HEK293 (cell line): ENCODE data around the gene ADO.

Experiments used
- CTCF ChIA-PET: fragments of 350-600 bp; formaldehyde crosslinking; extraction: SDS; loops from one replicate; lab custom pipeline; 2021; ENCODE audit warnings: antibody characterized with exemption; lab: Yijun Ruan, JAX
- POLR2A ChIA-PET: fragments of 300-600 bp; formaldehyde crosslinking; extraction: SDS; loops from one replicate; lab custom pipeline; 2020; ENCODE audit warnings: antibody characterized with exemption, inconsistent platforms; lab: Yijun Ruan, JAX
- H3K27ac ChIP-seq: fragments of 200-500 bp; sonication (Bioruptor generic); 2 replicates; pipeline ENCODE4 v1.5.1; 2014; ENCODE audit warnings: low read depth, low read length, control low read depth, inconsistent platforms; ENCODE audit errors: extremely low read depth
- H3K36me3 ChIP-seq, 2 experiments: fragments of 200-500 bp in 1 of 2; sonication (Bioruptor generic) in 1 of 2; 1 replicate in 1 of 2; 2 replicates in 1 of 2; pipeline ENCODE4 v1.5.1; 2014 to 2017; ENCODE audit warnings: inconsistent platforms in 2 of 2, low read length in 2 of 2; ENCODE audit not compliant: control insufficient read depth in 2 of 2, insufficient read depth in 1 of 2
- H3K4me1 ChIP-seq: fragments of 200-500 bp; sonication (Bioruptor generic); 2 replicates; pipeline ENCODE4 v1.5.1; 2014; ENCODE audit warnings: mild to moderate bottlenecking, low read length, inconsistent platforms; ENCODE audit not compliant: control insufficient read depth, insufficient read depth
- H3K4me3 ChIP-seq: 2 replicates; pipeline ENCODE4 v1.5.1; 2011; ENCODE audit warnings: low read depth, mild to moderate bottlenecking, control low read depth, low read length, moderate library complexity
- H3K9me3 ChIP-seq: fragments of 200-500 bp; sonication (Bioruptor generic); 2 replicates; pipeline ENCODE4 v1.5.1; 2014; ENCODE audit warnings: low read depth, low read length, inconsistent platforms; ENCODE audit not compliant: control insufficient read depth, insufficient read depth
- KLF8 ChIP-seq: fragments of 450-650 bp; formaldehyde crosslinking; IDR thresholded peaks from 2 replicates; pipeline ENCODE4 v1.5.1; 2016; ENCODE audit warnings: missing biosample characterization, missing genetic modification characterization
- PRDM10 ChIP-seq: fragments of 450-650 bp; formaldehyde crosslinking; IDR thresholded peaks from 2 replicates; pipeline ENCODE4 v1.5.1; 2016; ENCODE audit warnings: missing biosample characterization, missing genetic modification characterization
- SCRT2 ChIP-seq: fragments of 450-650 bp; formaldehyde crosslinking; IDR thresholded peaks from 2 replicates; pipeline ENCODE4 v1.5.1; 2016; ENCODE audit warnings: missing biosample characterization, missing genetic modification characterization
- SP7 ChIP-seq: fragments of 450-650 bp; formaldehyde crosslinking; IDR thresholded peaks from 2 replicates; pipeline ENCODE4 v1.5.1; 2016; ENCODE audit warnings: missing biosample characterization, missing genetic modification characterization
- ZBTB6 ChIP-seq: fragments of 450-650 bp; formaldehyde crosslinking; IDR thresholded peaks from 2 replicates; pipeline ENCODE4 v1.5.1; 2017; ENCODE audit warnings: missing biosample characterization, missing genetic modification characterization
- ZFHX2 ChIP-seq: fragments of 450-650 bp; formaldehyde crosslinking; conservative IDR thresholded peaks from 2 replicates; pipeline ENCODE4 v1.5.1; 2016; ENCODE audit warnings: missing biosample characterization, missing genetic modification characterization
- ZNF335 ChIP-seq: fragments of 450-650 bp; formaldehyde crosslinking; conservative IDR thresholded peaks from 2 replicates; pipeline ENCODE4 v1.5.1; 2016; ENCODE audit warnings: missing biosample characterization, missing genetic modification characterization
- ZNF366 ChIP-seq: fragments of 450-650 bp; formaldehyde crosslinking; conservative IDR thresholded peaks from 2 replicates; pipeline ENCODE4 v1.5.1; 2016; ENCODE audit warnings: missing biosample characterization, missing genetic modification characterization
- ZNF404 ChIP-seq: fragments of 450-650 bp; formaldehyde crosslinking; IDR thresholded peaks from 2 replicates; pipeline ENCODE4 v1.5.1; 2017; ENCODE audit warnings: missing biosample characterization, missing genetic modification characterization
- ZNF48 ChIP-seq: fragments of 450-650 bp; formaldehyde crosslinking; IDR thresholded peaks from 2 replicates; pipeline ENCODE4 v1.5.1; 2016; ENCODE audit warnings: missing biosample characterization, missing genetic modification characterization
- ZNF580 ChIP-seq: fragments of 450-650 bp; formaldehyde crosslinking; IDR thresholded peaks from 2 replicates; pipeline ENCODE4 v1.5.1; 2016; ENCODE audit warnings: missing biosample characterization, missing genetic modification characterization
- ZNF623 ChIP-seq: fragments of 450-650 bp; formaldehyde crosslinking; IDR thresholded peaks from 2 replicates; pipeline ENCODE4 v1.5.1; 2016; ENCODE audit warnings: missing biosample characterization, missing genetic modification characterization
- ZNF701 ChIP-seq: fragments of 450-650 bp; formaldehyde crosslinking; IDR thresholded peaks from 2 replicates; pipeline ENCODE4 v1.5.1; 2016; ENCODE audit warnings: missing biosample characterization, missing genetic modification characterization
- ZNF768 ChIP-seq: fragments of 450-650 bp; formaldehyde crosslinking; IDR thresholded peaks from 2 replicates; pipeline ENCODE4 v1.5.1; 2018; ENCODE audit warnings: missing biosample characterization, mild to moderate bottlenecking, missing genetic modification characterization
- ZSCAN30 ChIP-seq: fragments of 450-650 bp; IDR thresholded peaks from 2 replicates; pipeline ENCODE4 v1.5.1; 2018; ENCODE audit warnings: missing biosample characterization, mild to moderate bottlenecking, missing genetic modification characterization, moderate library complexity
- TF ChIP-seq, protein P1 (sequence below): fragments of 450-650 bp; formaldehyde crosslinking; conservative IDR thresholded peaks from 2 replicates; pipeline ENCODE4 v1.5.1; 2016; ENCODE audit warnings: low read depth, missing biosample characterization, missing genetic modification characterization
- TF ChIP-seq, protein P2 (sequence below): fragments of 450-650 bp; formaldehyde crosslinking; optimal IDR thresholded peaks from 2 replicates; pipeline ENCODE3; 2016; ENCODE audit warnings: missing biosample characterization, mild to moderate bottlenecking, missing genetic modification characterization
- TF ChIP-seq, protein P3 (sequence below): fragments of 450-650 bp; formaldehyde crosslinking; IDR thresholded peaks from 2 replicates; pipeline ENCODE4 v1.5.1; 2016; ENCODE audit warnings: missing biosample characterization, missing genetic modification characterization

Gene ADO

GRCh38 chr10:62816076-62816330, 11.5 kb downstream of the ADO start:
- POLR2A ChIA-PET: interaction anchor here (1.2 to 4.8 kb wide), 6 partner anchors 8 to 547 kb away, joined by 3 to 50 read pairs (median 4); partner anchors contain the start of genes ADO, NRBF2 and RTKN2
- peak overlapping the region; percentile 91; the same call in 1 of the 2 replicates for H3K27ac ChIP-seq
- CTCF ChIA-PET: interaction anchor here (0.6 to 4.1 kb wide), 4 partner anchors 12 to 952 kb away, joined by 3 to 25 read pairs (median 4); partner anchors contain the start of gene ADO

GRCh38 chr10:62816331-62817120, 12.0 kb downstream of the ADO start, which contains the start of gene EGR2:
EGR2 (minus strand) TSS chr10:62816366; CDS start chr10:62816029, 337 bp downstream.
- H3K4me3 ChIP-seq: peak within 1 kb of the TSS; percentile 70
- peak within 1 kb of the TSS; percentile 91 for H3K27ac ChIP-seq
- H3K4me1 ChIP-seq: no peaks in the 10 kb centered on the region; the same call in 1 of the 2 replicates
- H3K36me3 ChIP-seq: no peaks in the 10 kb centered on the region
- H3K9me3 ChIP-seq: no peaks in the 10 kb centered on the region
- ChIA-PET CTCF (interaction anchor here (0.6 to 4.1 kb wide), 8 partner anchors 10 to 1054 kb away, joined by 3 to 25 read pairs (median 3); partner anchors contain the start of gene ADO), POLR2A (interaction anchor here (0.5 to 4.8 kb wide), 7 partner anchors 8 to 548 kb away, joined by 3 to 50 read pairs (median 4); partner anchors contain the start of genes ADO, NRBF2 and RTKN2)
- no peak for TF ChIP-seq ZNF623 (tag by site-specific recombination)
- no peak for TF ChIP-seq ZNF48 (tag by site-specific recombination)
- TF ChIP-seq ZNF580: peak; percentile 78
- TF ChIP-seq ZBTB6 (tag by site-specific recombination): peak; percentile 74
- TF ChIP-seq ZNF404 (tag by site-specific recombination): no peak
- TF ChIP-seq ZNF701 (tag by site-specific recombination): no peak
- TF ChIP-seq ZNF335 (tag by site-specific recombination): peak; percentile 65
- 0 out of 2 replicates have a peak, but pooled peaks have one; percentile 16 for TF ChIP-seq SP7 (tag by site-specific recombination)
- TF ChIP-seq ZSCAN30 (tag by site-specific recombination): peak; percentile 52; the same call in 1 of the 2 replicates
- TF ChIP-seq, protein P1, sequence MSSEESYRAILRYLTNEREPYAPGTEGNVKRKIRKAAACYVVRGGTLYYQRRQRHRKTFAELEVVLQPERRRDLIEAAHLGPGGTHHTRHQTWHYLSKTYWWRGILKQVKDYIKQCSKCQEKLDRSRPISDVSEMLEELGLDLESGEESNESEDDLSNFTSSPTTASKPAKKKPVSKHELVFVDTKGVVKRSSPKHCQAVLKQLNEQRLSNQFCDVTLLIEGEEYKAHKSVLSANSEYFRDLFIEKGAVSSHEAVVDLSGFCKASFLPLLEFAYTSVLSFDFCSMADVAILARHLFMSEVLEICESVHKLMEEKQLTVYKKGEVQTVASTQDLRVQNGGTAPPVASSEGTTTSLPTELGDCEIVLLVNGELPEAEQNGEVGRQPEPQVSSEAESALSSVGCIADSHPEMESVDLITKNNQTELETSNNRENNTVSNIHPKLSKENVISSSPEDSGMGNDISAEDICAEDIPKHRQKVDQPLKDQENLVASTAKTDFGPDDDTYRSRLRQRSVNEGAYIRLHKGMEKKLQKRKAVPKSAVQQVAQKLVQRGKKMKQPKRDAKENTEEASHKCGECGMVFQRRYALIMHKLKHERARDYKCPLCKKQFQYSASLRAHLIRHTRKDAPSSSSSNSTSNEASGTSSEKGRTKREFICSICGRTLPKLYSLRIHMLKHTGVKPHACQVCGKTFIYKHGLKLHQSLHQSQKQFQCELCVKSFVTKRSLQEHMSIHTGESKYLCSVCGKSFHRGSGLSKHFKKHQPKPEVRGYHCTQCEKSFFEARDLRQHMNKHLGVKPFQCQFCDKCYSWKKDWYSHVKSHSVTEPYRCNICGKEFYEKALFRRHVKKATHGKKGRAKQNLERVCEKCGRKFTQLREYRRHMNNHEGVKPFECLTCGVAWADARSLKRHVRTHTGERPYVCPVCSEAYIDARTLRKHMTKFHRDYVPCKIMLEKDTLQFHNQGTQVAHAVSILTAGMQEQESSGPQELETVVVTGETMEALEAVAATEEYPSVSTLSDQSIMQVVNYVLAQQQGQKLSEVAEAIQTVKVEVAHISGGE (tag by site-specific recombination): 0 out of 2 replicates have a peak, but pooled peaks have one; percentile 12

More at GRCh38 chr10:62816076-62816330, 11.5 kb downstream of the ADO start:
- TF ChIP-seq, protein P2, sequence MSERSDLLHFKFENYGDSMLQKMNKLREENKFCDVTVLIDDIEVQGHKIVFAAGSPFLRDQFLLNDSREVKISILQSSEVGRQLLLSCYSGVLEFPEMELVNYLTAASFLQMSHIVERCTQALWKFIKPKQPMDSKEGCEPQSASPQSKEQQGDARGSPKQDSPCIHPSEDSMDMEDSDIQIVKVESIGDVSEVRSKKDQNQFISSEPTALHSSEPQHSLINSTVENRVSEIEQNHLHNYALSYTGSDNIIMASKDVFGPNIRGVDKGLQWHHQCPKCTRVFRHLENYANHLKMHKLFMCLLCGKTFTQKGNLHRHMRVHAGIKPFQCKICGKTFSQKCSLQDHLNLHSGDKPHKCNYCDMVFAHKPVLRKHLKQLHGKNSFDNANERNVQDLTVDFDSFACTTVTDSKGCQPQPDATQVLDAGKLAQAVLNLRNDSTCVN (tag by site-specific recombination): no peak
- peak; percentile 39; the same call in 1 of the 2 replicates for TF ChIP-seq PRDM10 (tag by site-specific recombination)
- TF ChIP-seq, protein P3, sequence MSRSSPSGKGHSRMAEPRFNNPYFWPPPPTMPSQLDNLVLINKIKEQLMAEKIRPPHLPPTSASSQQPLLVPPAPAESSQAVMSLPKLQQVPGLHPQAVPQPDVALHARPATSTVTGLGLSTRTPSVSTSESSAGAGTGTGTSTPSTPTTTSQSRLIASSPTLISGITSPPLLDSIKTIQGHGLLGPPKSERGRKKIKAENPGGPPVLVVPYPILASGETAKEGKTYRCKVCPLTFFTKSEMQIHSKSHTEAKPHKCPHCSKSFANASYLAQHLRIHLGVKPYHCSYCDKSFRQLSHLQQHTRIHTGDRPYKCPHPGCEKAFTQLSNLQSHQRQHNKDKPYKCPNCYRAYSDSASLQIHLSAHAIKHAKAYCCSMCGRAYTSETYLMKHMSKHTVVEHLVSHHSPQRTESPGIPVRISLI (tag by site-specific recombination): peak; percentile 35; the same call in 1 of the 2 replicates
- peak; percentile 74 for TF ChIP-seq SCRT2
- TF ChIP-seq KLF8 (tag by site-specific recombination): no peak
- no peak for TF ChIP-seq ZNF768 (tag by site-specific recombination)
- 0 out of 2 replicates have a peak, but pooled peaks have one; percentile 34 for TF ChIP-seq ZNF366 (tag by site-specific recombination)
- no peak for TF ChIP-seq ZFHX2
- TF ChIP-seq, all 188 proteins: peak for 4
- no peaks in the 10 kb centered on the region for H3K36me3 ChIP-seq
- H3K9me3 ChIP-seq: no peaks in the 10 kb centered on the region
- peak overlapping the region; percentile 70 for H3K4me3 ChIP-seq
- H3K4me1 ChIP-seq: no peaks in the 10 kb centered on the region; the same call in 1 of the 2 replicates
